GM12878 (cell line): ENCODE data around the gene UTP25. TPM values are rescaled to one million over a fixed set of nuclear protein-coding genes. Genes with fewer than 3 reads are reported as not detected.

Experiments used
- ATAC-seq: fragments of 200-7000 bp; cut with Tn5 transposase; 3 replicates; pipeline ENCODE4 v1.9.1; 2020; ENCODE audit warnings: mild to moderate bottlenecking, moderate library complexity
- BruUV-seq: library from RNA; stranded (reverse); fragments of 400-500 nt; replicated peaks from 2 replicates; lab custom pipeline; 2021; lab: Mats Ljungman, UMichigan
- CTCF ChIA-PET: fragments of 300-600 bp; sonication (Branson Sonifier 250); formaldehyde crosslinking; extraction: SDS; loops from one replicate; lab custom pipeline; 2021; ENCODE audit warnings: inconsistent platforms; lab: Yijun Ruan, JAX
- POLR2A ChIA-PET: fragments of 350-600 bp; formaldehyde crosslinking; extraction: SDS; loops from one replicate; lab custom pipeline; 2021; ENCODE audit warnings: inconsistent platforms; lab: Charles Lee
- RAD21 ChIA-PET: fragments of 300-600 bp; sonication (Branson Sonifier 250); formaldehyde crosslinking; loops from one replicate; lab custom pipeline; 2023; ENCODE audit warnings: antibody characterized with exemption; ENCODE audit not compliant: unreplicated experiment; lab: Charles Lee
- SMC1A ChIA-PET: fragments of 300-600 bp; sonication (Branson Sonifier 250); formaldehyde crosslinking; loops from one replicate; lab custom pipeline; 2023; ENCODE audit not compliant: unreplicated experiment, uncharacterized antibody; lab: Charles Lee
- DNase-seq: peaks from one replicate; pipeline ENCODE4 v3.0.0-alpha.2; 2011; ENCODE audit warnings: low read depth, low spot score
- FAIRE-seq: peaks from 3 replicates; lab custom pipeline; 2011; peaks lifted over from hg19 to GRCh38; lab: Jason Lieb, UNC
- H2AFZ ChIP-seq: 2 replicates; pipeline ENCODE4 v1.6.0; 2011; ENCODE audit warnings: low read depth, low read length, control low read depth; ENCODE audit not compliant: control insufficient read depth
- H3K27ac ChIP-seq: 2 replicates; pipeline ENCODE4 v1.5.1; 2011; ENCODE audit warnings: control low read depth; ENCODE audit not compliant: control insufficient read depth, insufficient read depth
- H3K27me3 ChIP-seq, 2 experiments: replicated peaks in 1 of 2; 2 replicates each; pipeline versions ENCODE4 v1.6.0 to v1.6.1; 2011; ENCODE audit warnings: low read length in 1 of 2; ENCODE audit not compliant: control insufficient read depth in 2 of 2, insufficient read depth in 2 of 2
- H3K36me3 ChIP-seq, 2 experiments: 2 replicates each; pipeline ENCODE4 v1.5.1; 2011; ENCODE audit warnings: low read length in 1 of 2; ENCODE audit not compliant: control insufficient read depth in 2 of 2, insufficient read depth in 2 of 2
- H3K4me1 ChIP-seq: 2 replicates; pipeline ENCODE4 v1.6.1; 2011; ENCODE audit warnings: mild to moderate bottlenecking, low read length, moderate library complexity, mixed read lengths; ENCODE audit not compliant: control insufficient read depth, insufficient read depth
- H3K4me2 ChIP-seq: 2 replicates; pipeline ENCODE4 v1.6.0; 2011; ENCODE audit warnings: control low read depth; ENCODE audit not compliant: control insufficient read depth, insufficient read depth
- H3K4me3 ChIP-seq: fragments of 200-600 bp; sonication (generic); 2 replicates; pipeline ENCODE4 v1.5.1; 2016
- H3K79me2 ChIP-seq: 2 replicates; pipeline ENCODE4 v1.6.0; 2011; ENCODE audit warnings: low read length; ENCODE audit not compliant: control insufficient read depth, insufficient read depth
- H3K9ac ChIP-seq: 2 replicates; pipeline ENCODE4 v1.8.0; 2011; ENCODE audit warnings: low read length, control low read depth, mixed read lengths; ENCODE audit not compliant: control insufficient read depth, insufficient read depth
- H3K9me3 ChIP-seq: replicated peaks from 3 replicates; pipeline ENCODE4 v1.5.1; 2011; ENCODE audit warnings: mild to moderate bottlenecking, low read length; ENCODE audit not compliant: control insufficient read depth, insufficient read depth
- H4K20me1 ChIP-seq: 2 replicates; pipeline ENCODE4 v1.6.0; 2011; ENCODE audit not compliant: control insufficient read depth, insufficient read depth
- CUX1 ChIP-seq: IDR thresholded peaks from 2 replicates; pipeline ENCODE4 v1.6.1; 2012; ENCODE audit warnings: improper control_type of control experiment, low read depth, low read length; ENCODE audit not compliant: insufficient replicate concordance
- EZH2 ChIP-seq: IDR thresholded peaks from 2 replicates; pipeline ENCODE4 v1.6.1; 2012; ENCODE audit warnings: low read depth, mild to moderate bottlenecking, control low read depth, inconsistent platforms, low read length, borderline replicate concordance; ENCODE audit not compliant: control insufficient read depth
- IKZF1 ChIP-seq: fragments of 450-650 bp; conservative IDR thresholded peaks from 2 replicates; pipeline ENCODE4 v1.6.1; 2017; ENCODE audit warnings: antibody characterized with exemption, mild to moderate bottlenecking
- IRF5 ChIP-seq: fragments of 450-650 bp; IDR thresholded peaks from 2 replicates; pipeline ENCODE4 v1.6.1; 2017; ENCODE audit warnings: borderline replicate concordance
- SIX5 ChIP-seq: IDR thresholded peaks from 2 replicates; pipeline ENCODE4 v1.6.1; 2011; ENCODE audit warnings: mild to moderate bottlenecking, low read depth, low read length, moderate library complexity; ENCODE audit not compliant: severe bottlenecking
- SUPT20H ChIP-seq: IDR thresholded peaks from 2 replicates; pipeline ENCODE4 v1.6.1; 2011; ENCODE audit warnings: low read depth, mild to moderate bottlenecking, low read length, moderate library complexity, borderline replicate concordance; ENCODE audit not compliant: control insufficient read depth
- ZBTB40 ChIP-seq: fragments of 450-650 bp; IDR thresholded peaks from 2 replicates; pipeline ENCODE4 v1.6.1; 2016; ENCODE audit warnings: mild to moderate bottlenecking, moderate library complexity, borderline replicate concordance
- ZNF274 ChIP-seq: IDR thresholded peaks from one replicate; pipeline ENCODE4 v1.8.0; 2011; ENCODE audit not compliant: insufficient read length, insufficient read depth
- WGBS: methylation state at CpG from one replicate; pipeline ENCODE4 v1.1.6; 2016; ENCODE audit warnings: low lambda C conversion rate; ENCODE audit not compliant: insufficient replicate concordance, insufficient coverage; ENCODE audit errors: missing lambda C conversion rate; 5-methylcytosine and 5-hydroxymethylcytosine counted together
- in situ Hi-C: fragments of 300-500 bp; cut with MboI; formaldehyde crosslinking; loops from 9 replicates; pipeline ENCODE4 v1.14.3; 2018; ENCODE audit warnings: mixed read lengths
- intact Hi-C: fragments of 100-400 bp; cut with micrococcal nuclease; formaldehyde crosslinking; loops from one replicate; pipeline ENCODE4 v1.14.2; 2022; ENCODE audit not compliant: unreplicated experiment
- polyA plus RNA-seq, 11 experiments: library from polyadenylated mRNA; depleted of rRNA in 4 of 11; unstranded in 6 of 11; stranded (reverse) in 5 of 11; fragments of >200 nt; fragmentation: Nextera tagmentation in 4 of 11; fragmentation: Illumina TruSeq in 1 of 11; extraction: Ambion mirVana in 4 of 11; extraction: Trizol in 1 of 11; gene quantifications; 1 replicate in 1 of 11; 2 replicates in 10 of 11; pipeline versions ENCODE4 v1.2.1 to v1.2.3, GENCODE V29; 2011 to 2016; ENCODE audit warnings: inconsistent platforms in 2 of 11, missing spikeins in 2 of 11, low read depth in 1 of 11
- total RNA-seq, 4 experiments: library from RNA; depleted of rRNA in 3 of 4; stranded (reverse); fragments of >200 nt in 3 of 4; fragmentation: Illumina TruSeq in 1 of 4; extraction: Trizol in 1 of 4; gene quantifications; 2 replicates each; pipeline versions ENCODE4 v1.2.1 to v1.2.3, GENCODE V29; 2013 to 2021

UTP25 gene
- total and polyA plus RNA-seq, 10 of the 15 experiments (the other 5 are each of a cell fraction or from before 2014, with no cell fraction given): 3.0 to 13.3 (median 8.5) TPM

GRCh38 chr1:209800984-209801834 is 26.6 kb upstream of the UTP25 start:
- no peak overlapping the region for H2AFZ ChIP-seq
- in situ Hi-C loops: no loop called here
- H4K20me1 ChIP-seq: no peaks in the 10 kb centered on the region
- no peak for DNase-seq
- TF ChIP-seq IKZF1: no peak
- no peak for TF ChIP-seq SUPT20H
- no peak for TF ChIP-seq ZNF274
- TF ChIP-seq EZH2: no peak
- TF ChIP-seq CUX1: no peak
- no peak for TF ChIP-seq SIX5
- TF ChIP-seq ZBTB40: no peak
- no peak for TF ChIP-seq IRF5
- intact Hi-C loops: no loop called here
- RAD21 ChIA-PET: interaction anchor here (1.4 kb wide), 1 partner anchor 9 kb away, joined by 4 read pairs; no protein-coding TSS in a partner anchor
- ATAC-seq: no peak
- FAIRE-seq: no peak
- no peaks in the 10 kb centered on the region for H3K79me2 ChIP-seq
- H3K4me3 ChIP-seq: no peak overlapping the region
- peaks cover 0 to 6% of the 10 kb centered on the region in 2 experiments; a peak in 2 of 4 replicates for H3K27me3 ChIP-seq
- no TSS peak for BruUV-seq
- H3K4me1 ChIP-seq: no peaks in the 10 kb centered on the region
- H3K9ac ChIP-seq: no peak overlapping the region
- SMC1A ChIA-PET: interaction anchor here (1.0 to 1.4 kb wide), 4 partner anchors 10 to 32 kb away, joined by 3 to 5 read pairs (median 3); no protein-coding TSS in a partner anchor
- no peaks in the 10 kb centered on the region for H3K36me3 ChIP-seq
- no peak overlapping the region for H3K27ac ChIP-seq
- POLR2A ChIA-PET: interaction anchor here (1.2 kb wide), 1 partner anchor 14 kb away, joined by 3 read pairs; no protein-coding TSS in a partner anchor
- 51% methylated on average over 5 of the region's 5 CpGs for WGBS
- no peak overlapping the region for H3K4me2 ChIP-seq
- CTCF ChIA-PET: interaction anchor here (1.5 to 1.6 kb wide), 2 partner anchors 14 to 19 kb away, joined by 3 to 4 read pairs; no protein-coding TSS in a partner anchor
- no peaks in the 10 kb centered on the region for H3K9me3 ChIP-seq
